Neutrophil (primary cell): ENCODE measurements around the gene RSF1.

Source experiments
- H3K27ac ChIP-seq: fragments of 200-600 bp; sonication (generic); 2 replicates; pipeline ENCODE4 v1.5.1; 2016; ENCODE audit warnings: mild to moderate bottlenecking, moderate library complexity
- H3K27me3 ChIP-seq: fragments of 200-600 bp; sonication (generic); 2 replicates; pipeline ENCODE4 v1.6.0; 2016; ENCODE audit warnings: mild to moderate bottlenecking
- H3K36me3 ChIP-seq: fragments of 200-600 bp; sonication (generic); 2 replicates; pipeline ENCODE4 v1.5.1; 2017
- H3K4me1 ChIP-seq, 2 experiments: fragments of 200-600 bp in 1 of 2; sonication (generic) in 1 of 2; 1 replicate in 1 of 2; 2 replicates in 1 of 2; pipeline versions ENCODE4 v1.5.1 to v1.6.1; 2013 to 2016; ENCODE audit warnings: low read depth in 1 of 2, low read length in 1 of 2, mild to moderate bottlenecking in 1 of 2, moderate library complexity in 1 of 2; ENCODE audit not compliant: control insufficient read depth in 1 of 2, insufficient read depth in 1 of 2
- H3K4me3 ChIP-seq, 2 experiments: fragments of 200-600 bp in 1 of 2; sonication (generic) in 1 of 2; 1 replicate in 1 of 2; 2 replicates in 1 of 2; pipeline ENCODE4 v1.5.1; 2013 to 2016; ENCODE audit warnings: low read depth in 1 of 2, low read length in 1 of 2, mild to moderate bottlenecking in 1 of 2, moderate library complexity in 1 of 2
- H3K9me3 ChIP-seq: fragments of 200-600 bp; sonication (generic); 2 replicates; pipeline ENCODE4 v1.5.1; 2016
- CTCF ChIP-seq: fragments of 200-600 bp; sonication (generic); IDR thresholded peaks from 2 replicates; pipeline ENCODE4 v1.5.1; 2016; ENCODE audit warnings: antibody characterized with exemption

RSF1 gene

GRCh38 chr11:77697865-77698264 lies 122.7 kb downstream of the RSF1 start:
- no peaks in the 10 kb centered on the region for H3K4me1 ChIP-seq
- TF ChIP-seq CTCF: no peak
- H3K27me3 ChIP-seq: no peaks in the 10 kb centered on the region
- no peaks in the 10 kb centered on the region for H3K9me3 ChIP-seq
- no peak overlapping the region for H3K4me3 ChIP-seq
- no peak overlapping the region for H3K27ac ChIP-seq
- peaks cover 57% of the 10 kb centered on the region for H3K36me3 ChIP-seq

- Histone ChIP-seq H3K27me3 (no peaks in the 10 kb centered on the region), H3K27ac (no peak overlapping the region), H3K9me3 (no peaks in the 10 kb centered on the region), H3K4me1 (no peaks in the 10 kb centered on the region), H3K4me3 (no peak overlapping the region), H3K36me3 (peaks cover 77% of the 10 kb centered on the region)
- no peak for TF ChIP-seq CTCF
These were observed 125.1 kb downstream of the RSF1 start for GRCh38 chr11:77695417-77695816.

GRCh38 chr11:77690649-77691048 lies 129.9 kb downstream of the RSF1 start:
- TF ChIP-seq CTCF: no peak
- H3K4me3 ChIP-seq: no peak overlapping the region
- H3K36me3 ChIP-seq: peaks cover 87% of the 10 kb centered on the region
- H3K4me1 ChIP-seq: no peaks in the 10 kb centered on the region
- H3K27me3 ChIP-seq: no peaks in the 10 kb centered on the region
- H3K27ac ChIP-seq: no peak overlapping the region
- H3K9me3 ChIP-seq: no peaks in the 10 kb centered on the region

- no peaks in the 10 kb centered on the region for H3K27me3 ChIP-seq
- H3K36me3 ChIP-seq: peaks cover 94% of the 10 kb centered on the region
- H3K9me3 ChIP-seq: no peaks in the 10 kb centered on the region
- no peaks in the 10 kb centered on the region for H3K4me1 ChIP-seq
- H3K27ac ChIP-seq: no peak overlapping the region
- no peak for TF ChIP-seq CTCF
- H3K4me3 ChIP-seq: no peak overlapping the region
These were observed 133.4 kb downstream of the RSF1 start for GRCh38 chr11:77687088-77687487.

GRCh38 chr11:77677138-77677537 lies 143.4 kb downstream of the RSF1 start:
- no peak for TF ChIP-seq CTCF
- no peaks in the 10 kb centered on the region for H3K9me3 ChIP-seq
- no peak overlapping the region for H3K27ac ChIP-seq
- no peaks in the 10 kb centered on the region for H3K27me3 ChIP-seq
- peaks cover 83% of the 10 kb centered on the region for H3K36me3 ChIP-seq
- peaks cover 0 to 3% of the 10 kb centered on the region in 2 experiments for H3K4me1 ChIP-seq
- no peak overlapping the region for H3K4me3 ChIP-seq

- Histone ChIP-seq H3K4me3 (no peak overlapping the region), H3K4me1 (no peaks in the 10 kb centered on the region), H3K27me3 (no peaks in the 10 kb centered on the region), H3K27ac (no peak overlapping the region), H3K36me3 (peaks cover 94% of the 10 kb centered on the region), H3K9me3 (no peaks in the 10 kb centered on the region)
- TF ChIP-seq CTCF: no peak
These were observed 148.3 kb downstream of the RSF1 start for GRCh38 chr11:77672264-77672663.
